B cell (primary cell): ENCODE results near the gene STARD3NL. TPM values are rescaled to one million over a fixed set of nuclear protein-coding genes. Genes with fewer than 3 reads are reported as not detected.
"Not testable (repeated sequence)": the region's sequence is repeated elsewhere in the genome, so short reads cannot be mapped to it uniquely, and the experiment has no call there.

Source experiments
- ATAC-seq: fragments of 200-7000 bp; cut with Tn5 transposase; one replicate; pipeline ENCODE4 v1.10.0; 2021; ENCODE audit warnings: low read depth, mild to moderate bottlenecking, moderate number of reproducible peaks, moderate library complexity
- CTCF ChIA-PET: fragments of 350-600 bp; sonication (Branson Sonifier 250); formaldehyde crosslinking; loops from one replicate; lab custom pipeline; 2021; ENCODE audit warnings: antibody characterized with exemption, inconsistent platforms; lab: Charles Lee
- POLR2A ChIA-PET: fragments of 350-600 bp; sonication (Branson Sonifier 250); formaldehyde crosslinking; loops from one replicate; lab custom pipeline; 2021; ENCODE audit warnings: antibody characterized with exemption; lab: Charles Lee
- DNase-seq: peaks from one replicate; pipeline ENCODE4 v3.0.0; 2013
- H2AFZ ChIP-seq: 2 replicates; pipeline ENCODE4 v1.6.1; 2012; ENCODE audit warnings: mild to moderate bottlenecking, low read depth, low read length; ENCODE audit not compliant: insufficient read depth, poor library complexity, severe bottlenecking
- H3K27ac ChIP-seq, 2 donors: 1 replicate in 1 of 2; 2 replicates in 1 of 2; pipeline ENCODE4 v1.5.1; 2012 to 2013; ENCODE audit warnings: low read length in 2 of 2, mild to moderate bottlenecking in 2 of 2, moderate library complexity in 1 of 2
- H3K27me3 ChIP-seq, 4 experiments: fragments of 200-600 bp in 1 of 4; sonication (generic) in 1 of 4; replicated peaks in 1 of 4; 1 replicate in 2 of 4; 2 replicates in 2 of 4; pipeline versions ENCODE4 v1.6.1 to v1.7.0; 2013 to 2016; ENCODE audit warnings: low read length in 3 of 4, mild to moderate bottlenecking in 2 of 4, mixed read lengths in 1 of 4, moderate library complexity in 1 of 4; ENCODE audit not compliant: insufficient read depth in 4 of 4, control insufficient read depth in 3 of 4; ENCODE audit errors: control extremely low read depth in 1 of 4
- H3K36me3 ChIP-seq, 2 experiments: replicated peaks in 1 of 2; 1 replicate in 1 of 2; 2 replicates in 1 of 2; pipeline versions ENCODE4 v1.6.1 to v1.7.1; 2013; ENCODE audit warnings: low read length in 1 of 2; ENCODE audit not compliant: insufficient read depth in 2 of 2, control insufficient read depth in 1 of 2; ENCODE audit errors: control extremely low read depth in 1 of 2, extremely low read depth in 1 of 2
- H3K4me1 ChIP-seq, 2 donors: fragments of 200-600 bp in 1 of 2; sonication (generic) in 1 of 2; 1 replicate in 1 of 2; 2 replicates in 1 of 2; pipeline versions ENCODE4 v1.5.1 to v1.6.1; 2013 to 2017; ENCODE audit warnings: low read length in 2 of 2; ENCODE audit not compliant: control insufficient read depth in 2 of 2, insufficient read depth in 2 of 2
- H3K4me2 ChIP-seq: replicated peaks from 2 replicates; pipeline ENCODE3; 2012; ENCODE audit warnings: mild to moderate bottlenecking, low read depth, low read length; ENCODE audit not compliant: poor library complexity, severe bottlenecking
- H3K4me3 ChIP-seq, 5 experiments: fragments of 200-600 bp in 1 of 5; sonication (generic) in 1 of 5; 1 replicate in 3 of 5; 2 replicates in 2 of 5; pipeline versions ENCODE4 v1.5.1 to v1.7.0; 2011 to 2016; ENCODE audit warnings: low read length in 4 of 5, mild to moderate bottlenecking in 4 of 5, low read depth in 2 of 5, control low read depth in 1 of 5, moderate library complexity in 1 of 5; ENCODE audit not compliant: insufficient read depth in 1 of 5; ENCODE audit errors: control extremely low read depth in 1 of 5, extremely low read depth in 1 of 5
- H3K79me2 ChIP-seq: fragments of 200-600 bp; sonication (generic); one replicate; pipeline ENCODE4 v1.6.0; 2016; ENCODE audit warnings: low read length; ENCODE audit not compliant: control insufficient read depth, insufficient read depth
- H3K9ac ChIP-seq: fragments of 200-600 bp; sonication (generic); 2 replicates; pipeline ENCODE4 v1.6.1; 2017; ENCODE audit warnings: mild to moderate bottlenecking, low read length, moderate library complexity
- H3K9me3 ChIP-seq, 3 donors: one replicate each; pipeline versions ENCODE4 v1.6.1 to v1.7.1; 2013; ENCODE audit warnings: low read length in 2 of 3; ENCODE audit not compliant: control insufficient read depth in 2 of 3, insufficient read depth in 1 of 3; ENCODE audit errors: control extremely low read depth in 1 of 3
- H4K20me1 ChIP-seq: 2 replicates; pipeline ENCODE4 v1.6.0; 2012; ENCODE audit warnings: mild to moderate bottlenecking, low read length; ENCODE audit not compliant: insufficient read depth, control insufficient read depth, poor library complexity, severe bottlenecking
- H3K27ac Mint-ChIP-seq: one replicate; pipeline ENCODE4 v1.8.0; 2021; ENCODE audit warnings: mixed read lengths
- H3K27me3 Mint-ChIP-seq: one replicate; pipeline ENCODE4 v1.8.0; 2021; ENCODE audit warnings: mixed read lengths
- H3K4me1 Mint-ChIP-seq: one replicate; pipeline ENCODE4 v1.8.0; 2021; ENCODE audit warnings: mixed read lengths
- H3K4me3 Mint-ChIP-seq: one replicate; pipeline ENCODE4 v1.8.0; 2021; ENCODE audit warnings: mixed read lengths
- H3K9me3 Mint-ChIP-seq: one replicate; pipeline ENCODE4 v1.8.0; 2022; ENCODE audit warnings: mixed read lengths; ENCODE audit not compliant: insufficient read depth
- CTCF ChIP-seq: fragments of 200-600 bp; IDR thresholded peaks from one replicate; pipeline ENCODE4 v1.8.0; 2022; ENCODE audit warnings: antibody characterized with exemption, mild to moderate bottlenecking
- EZH2 ChIP-seq: IDR thresholded peaks from 2 replicates; pipeline ENCODE4 v1.6.1; 2012; ENCODE audit warnings: borderline replicate concordance, low read depth, mild to moderate bottlenecking, moderate library complexity, low read length; ENCODE audit not compliant: insufficient read depth, poor library complexity, severe bottlenecking
- WGBS: methylation state at CpG from one replicate; pipeline ENCODE4 v1.1.5; 2013; ENCODE audit warnings: missing lambda C conversion rate; ENCODE audit not compliant: insufficient coverage; 5-methylcytosine and 5-hydroxymethylcytosine counted together
- intact Hi-C: fragments of 100-400 bp; cut with micrococcal nuclease; formaldehyde crosslinking; loops from one replicate; pipeline ENCODE4 v1.10.0; 2022
- polyA plus RNA-seq: library from polyadenylated mRNA; depleted of rRNA; stranded (reverse); fragments of >200 nt; gene quantifications from 2 replicates; pipeline ENCODE4 v1.2.3, GENCODE V29; 2012
- total RNA-seq, 2 donors: library from RNA; stranded (reverse); fragments of 120-200 nt in 1 of 2; gene quantifications; 1 replicate in 1 of 2; 2 replicates in 1 of 2; pipeline versions ENCODE4 v1.2.3 to v1.2.4, GENCODE V29; 2013 to 2022

The STARD3NL gene
- total and polyA plus RNA-seq, 2 donors (not counting 1 experiment from before 2014, with no cell fraction given) = 13.4 to 24.5 TPM

- no peak overlapping the region for H3K27ac Mint-ChIP-seq
- H3K9me3 ChIP-seq = no peaks in the 10 kb centered on the region
- ChIA-PET CTCF (interaction anchor here (2.1 kb wide), 1 partner anchor 138 kb away, joined by 4 read pairs; no protein-coding TSS in a partner anchor), POLR2A (no interaction called here)
- DNase-seq (no peak), ATAC-seq (no peak)
- no peaks in the 10 kb centered on the region for H3K79me2 ChIP-seq
- peaks cover 0 to 2% of the 10 kb centered on the region in 2 experiments for H3K36me3 ChIP-seq
- H4K20me1 ChIP-seq = no peaks in the 10 kb centered on the region
- peaks cover 2% of the 10 kb centered on the region for H3K27me3 Mint-ChIP-seq
- no peak overlapping the region for H3K4me3 ChIP-seq
- no peak overlapping the region for H3K4me2 ChIP-seq
- no peaks in the 10 kb centered on the region for H3K9me3 Mint-ChIP-seq
- no peak overlapping the region for H3K9ac ChIP-seq
- no peak overlapping the region for H2AFZ ChIP-seq
- no peaks in the 10 kb centered on the region for H3K27me3 ChIP-seq
- H3K4me3 Mint-ChIP-seq = no peak overlapping the region
- intact Hi-C loops = no loop called here
- no peak overlapping the region for H3K27ac ChIP-seq
- 100% methylated on average over 1 of the region's 4 CpGs for WGBS
- peaks cover 8 to 9% of the 10 kb centered on the region in 2 donors for H3K4me1 ChIP-seq
- H3K4me1 Mint-ChIP-seq = peaks cover 16% of the 10 kb centered on the region
- no peak for TF ChIP-seq EZH2
- TF ChIP-seq CTCF = no peak
These were observed 57.6 kb downstream of the STARD3NL start for GRCh38 chr7:38235606-38236005.

GRCh38 chr7:38239129-38239528, 61.1 kb downstream of the STARD3NL start:
- POLR2A ChIA-PET, ATAC-seq, CTCF ChIA-PET: not testable (repeated sequence)

More at GRCh38 chr7:38239129-38239528, 61.1 kb downstream of the STARD3NL start:
- H3K27me3 ChIP-seq, H3K9me3 Mint-ChIP-seq, intact Hi-C loops, H2AFZ ChIP-seq, H3K4me3 Mint-ChIP-seq, DNase-seq, H3K27ac ChIP-seq, H3K27ac Mint-ChIP-seq, H3K4me3 ChIP-seq, H3K9ac ChIP-seq, H3K4me1 Mint-ChIP-seq, H3K4me2 ChIP-seq, H3K4me1 ChIP-seq, H3K9me3 ChIP-seq, H3K36me3 ChIP-seq, H3K79me2 ChIP-seq, H4K20me1 ChIP-seq: not testable (repeated sequence)
- WGBS = 85% methylated on average over 5 of the region's 10 CpGs
- peaks cover 13% of the 10 kb centered on the region for H3K27me3 Mint-ChIP-seq
